NCI-H226 (cell line): ENCODE measurements around the gene CPA3.

ENCODE experiments used
- DNase-seq: peaks from one replicate; pipeline ENCODE4 v3.0.0-alpha.2; 2015

Gene CPA3, protein sequence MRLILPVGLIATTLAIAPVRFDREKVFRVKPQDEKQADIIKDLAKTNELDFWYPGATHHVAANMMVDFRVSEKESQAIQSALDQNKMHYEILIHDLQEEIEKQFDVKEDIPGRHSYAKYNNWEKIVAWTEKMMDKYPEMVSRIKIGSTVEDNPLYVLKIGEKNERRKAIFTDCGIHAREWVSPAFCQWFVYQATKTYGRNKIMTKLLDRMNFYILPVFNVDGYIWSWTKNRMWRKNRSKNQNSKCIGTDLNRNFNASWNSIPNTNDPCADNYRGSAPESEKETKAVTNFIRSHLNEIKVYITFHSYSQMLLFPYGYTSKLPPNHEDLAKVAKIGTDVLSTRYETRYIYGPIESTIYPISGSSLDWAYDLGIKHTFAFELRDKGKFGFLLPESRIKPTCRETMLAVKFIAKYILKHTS

DNA sequence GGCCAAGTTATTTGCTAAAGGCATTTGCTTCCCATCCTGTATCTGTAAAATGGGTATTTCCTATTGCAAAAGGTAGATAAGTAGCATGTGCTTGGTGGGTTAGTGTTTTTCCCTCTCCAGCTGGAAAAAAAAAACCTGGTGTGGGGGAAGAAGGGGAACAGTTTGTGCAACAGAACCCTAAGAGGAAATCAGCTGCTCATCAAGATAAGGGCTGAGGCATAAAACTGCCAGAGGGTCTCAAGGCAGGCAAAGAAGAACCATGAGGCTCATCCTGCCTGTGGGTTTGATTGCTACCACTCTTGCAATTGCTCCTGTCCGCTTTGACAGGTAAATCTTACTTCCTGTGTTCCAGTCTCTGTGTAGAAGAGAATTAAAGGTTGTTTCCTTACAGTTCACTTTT lies at the start of gene CPA3:
CPA3 (plus strand) TSS at position 248 of the 400 bp plus-strand sequence; CDS start at position 260, 12 bp downstream.
- no peak for DNase-seq

DNA sequence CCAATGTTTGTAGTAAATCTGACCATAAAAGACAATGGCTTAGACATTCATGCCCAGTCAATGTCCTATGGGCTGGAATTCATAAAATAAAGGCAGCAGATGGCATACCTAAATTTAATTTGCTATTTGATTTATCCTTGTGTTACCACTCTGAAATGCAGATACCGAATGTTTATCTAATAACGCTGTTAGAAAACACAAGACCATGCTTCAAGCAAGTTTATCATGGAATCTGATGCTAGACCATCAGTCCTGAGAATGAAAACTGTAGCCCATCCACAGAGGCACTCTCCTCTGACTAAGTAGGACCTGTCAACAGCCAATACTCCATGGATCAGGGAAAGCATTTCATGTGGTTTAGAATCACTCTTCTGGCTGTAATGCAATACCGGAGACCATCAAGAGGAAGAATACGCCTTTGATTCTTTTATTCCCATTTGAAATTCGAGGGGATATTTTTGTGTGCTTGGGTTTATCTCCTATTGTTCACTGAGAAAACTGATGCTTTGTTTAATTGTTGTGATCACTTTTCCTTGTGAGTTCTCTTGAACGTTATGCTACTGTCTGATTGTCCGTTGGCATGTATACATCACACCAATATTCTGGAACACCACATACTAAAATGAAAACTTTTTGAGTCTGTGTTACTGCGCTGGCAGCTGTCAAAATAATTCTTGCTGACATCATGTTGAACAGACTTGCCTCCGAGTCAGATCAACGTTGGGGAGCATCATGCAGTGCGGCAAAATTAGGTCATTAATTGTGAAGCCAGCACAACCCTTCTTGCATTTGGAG lies 49.6 kb upstream of the CPA3 start:
- DNase-seq = no peak

DNA sequence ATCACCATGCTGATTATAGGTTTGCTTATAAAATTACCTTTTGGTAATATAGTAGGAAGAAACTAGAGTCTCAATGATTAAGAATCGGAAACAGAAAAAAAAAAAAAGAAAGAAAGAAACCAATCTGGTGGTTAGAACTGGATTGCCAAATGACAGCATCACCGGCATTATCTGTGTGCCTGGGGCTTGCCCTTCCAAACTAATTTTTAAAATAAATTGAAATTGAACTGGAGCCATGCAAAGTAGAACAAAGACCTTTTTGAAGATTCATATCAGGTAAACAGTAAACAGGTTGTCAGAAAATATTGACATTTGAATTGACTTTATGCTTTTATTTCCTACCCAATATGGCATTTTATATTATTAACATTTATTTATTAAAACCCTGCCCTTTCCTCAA lies 48.7 kb upstream of the CPA3 start:
- no peak for DNase-seq

DNA sequence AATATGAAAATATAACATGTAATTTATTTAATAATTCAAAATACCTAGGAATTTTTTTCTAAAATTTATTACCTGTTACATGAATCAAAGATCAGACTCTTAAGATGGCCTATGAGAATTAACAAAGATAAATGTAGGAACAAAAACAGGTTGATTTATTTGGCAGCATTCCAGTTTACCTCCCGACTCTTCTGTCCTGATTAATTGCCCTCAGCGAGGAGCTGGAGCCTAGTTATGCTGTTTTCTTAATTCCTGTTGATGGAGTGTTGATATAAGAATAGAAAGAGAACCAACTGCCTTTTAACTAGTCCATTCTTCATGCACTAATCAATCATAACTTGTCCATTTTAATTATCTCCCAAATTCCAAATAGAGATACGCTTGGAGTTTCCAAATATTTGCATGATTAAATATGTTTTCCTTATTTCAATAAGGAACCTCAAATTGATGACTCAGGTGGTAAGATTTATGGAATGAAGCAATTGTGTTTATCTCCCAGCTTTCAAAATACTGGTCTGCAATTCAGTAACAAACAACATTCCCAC lies 48.0 kb upstream of the CPA3 start:
- no peak for DNase-seq

DNA sequence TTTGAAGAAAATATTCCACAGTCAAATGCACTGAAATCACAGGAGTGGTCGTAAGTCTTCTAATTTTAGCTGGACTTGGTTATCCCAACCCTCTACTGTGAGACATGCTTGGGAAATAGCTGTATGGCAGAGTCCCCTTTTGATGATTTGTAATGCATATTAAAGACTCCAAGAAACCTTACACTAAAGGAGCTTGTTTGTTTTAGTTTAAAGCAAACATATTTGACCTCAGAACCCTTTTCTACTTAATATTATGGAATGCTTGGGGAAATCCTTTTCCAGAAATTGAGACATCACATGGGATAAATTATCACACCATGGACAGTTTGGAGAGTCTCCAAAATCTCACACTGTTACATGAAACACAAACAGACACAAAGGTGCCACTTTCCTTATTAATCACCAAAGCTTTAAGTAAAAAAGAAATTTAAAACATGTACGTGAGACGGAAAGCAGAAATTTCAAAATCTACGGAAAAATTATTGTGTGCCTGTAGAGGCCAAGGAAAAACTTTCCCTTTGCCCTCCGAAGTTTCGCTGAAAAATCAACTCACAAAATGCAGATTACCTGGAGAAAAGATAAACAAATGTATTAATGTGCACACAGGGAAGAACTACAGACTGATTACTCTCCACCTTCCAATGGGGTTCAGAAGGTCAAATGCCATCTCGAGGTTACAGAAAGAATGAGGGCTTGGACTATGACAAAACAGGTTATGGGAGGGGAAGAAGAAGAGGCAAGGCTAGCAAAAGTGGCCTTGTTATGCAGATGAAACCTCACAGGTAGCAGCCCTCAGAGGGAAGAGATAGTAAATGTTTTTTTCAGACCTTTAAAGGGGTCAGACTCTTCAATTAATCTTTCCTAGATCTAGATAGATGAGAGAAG lies 44.5 kb upstream of the CPA3 start:
- no peak for DNase-seq

DNA sequence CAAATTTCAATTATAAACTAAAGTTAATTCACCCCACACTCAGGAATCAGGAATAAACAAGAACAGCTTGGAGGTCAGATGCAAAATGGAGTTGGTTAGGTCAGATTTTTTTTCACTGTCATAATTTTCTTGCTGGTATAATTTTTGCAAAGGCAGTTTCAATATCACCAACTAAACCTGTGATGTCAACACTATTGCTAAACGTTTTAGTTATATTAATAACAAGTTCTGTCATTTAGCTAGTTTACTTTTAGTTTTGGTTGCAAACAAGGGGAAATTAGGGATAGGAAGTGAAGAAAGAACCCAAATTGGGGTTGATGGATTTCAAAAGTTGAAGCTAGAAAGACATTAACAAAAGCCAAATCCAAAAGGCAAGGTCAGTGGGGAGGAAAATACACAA lies 42.1 kb upstream of the CPA3 start:
- no peak for DNase-seq

DNA sequence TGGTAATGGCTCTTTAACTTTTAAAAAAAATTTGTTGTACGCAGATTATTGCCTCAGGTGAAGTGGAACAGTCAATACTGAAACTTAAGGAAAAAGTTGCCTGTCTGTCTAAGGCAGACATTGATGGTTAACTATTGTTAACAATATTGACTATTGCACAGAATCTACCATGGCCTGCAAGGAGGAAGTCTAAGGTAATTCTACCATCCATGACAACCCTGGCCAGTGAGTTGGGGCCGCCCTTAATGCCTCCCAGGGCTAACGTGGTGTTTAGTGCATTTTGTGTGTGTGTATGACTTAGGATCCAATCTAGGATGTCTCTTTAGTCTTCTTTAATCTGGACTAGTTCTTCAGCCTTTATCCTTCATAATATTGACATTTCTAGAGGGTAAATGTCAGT lies 39.6 kb upstream of the CPA3 start:
- DNase-seq = no peak

DNA sequence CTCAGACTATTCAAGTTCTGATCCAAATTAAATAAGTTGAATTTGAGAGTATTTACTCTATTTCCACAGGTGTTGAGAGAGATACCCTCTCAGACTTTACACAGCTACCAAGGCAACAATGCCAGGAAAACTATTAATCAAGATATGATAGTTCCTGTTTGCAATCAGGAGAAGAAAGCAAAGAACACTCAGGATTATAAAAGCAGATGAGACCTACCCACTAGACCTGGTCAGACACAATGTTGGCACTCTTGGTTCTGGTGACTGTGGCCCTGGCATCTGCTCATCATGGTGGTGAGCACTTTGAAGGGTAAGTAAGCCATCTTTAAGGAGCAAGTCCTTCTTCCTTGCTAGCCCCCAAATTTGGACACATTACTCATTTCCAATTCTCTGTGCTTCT lies 37.5 kb upstream of the CPA3 start, which contains the start of gene CPB1:
CPB1 (plus strand) TSS at position 227 of the 400 bp plus-strand sequence; CDS start at position 240, 13 bp downstream.
- DNase-seq = no peak

DNA sequence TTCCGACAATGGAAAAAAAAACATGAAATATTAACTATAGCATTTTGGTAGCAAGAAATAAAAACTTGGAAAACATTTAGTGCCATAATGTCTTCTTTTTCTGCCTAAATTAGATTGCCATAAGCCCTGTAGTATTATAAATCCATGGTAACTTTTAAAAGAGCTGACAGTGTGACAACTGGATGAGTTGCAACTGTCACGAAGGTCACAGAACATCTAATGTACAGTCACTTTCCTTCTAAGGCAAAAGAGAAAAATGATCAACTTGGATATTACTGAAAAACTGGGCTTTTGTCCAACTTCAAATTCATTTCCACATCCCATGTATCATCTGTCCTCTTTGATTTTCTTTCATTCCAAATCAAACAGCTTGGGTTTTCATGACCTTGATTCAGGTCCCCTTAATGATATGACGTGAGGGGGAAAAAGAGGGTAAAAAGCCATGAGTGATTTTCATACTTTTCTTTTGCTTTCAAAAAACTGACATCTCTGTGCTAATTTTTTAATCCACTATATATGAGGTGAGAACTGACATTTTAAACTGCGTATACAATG lies 36.9 kb upstream of the CPA3 start:
- no peak for DNase-seq

DNA sequence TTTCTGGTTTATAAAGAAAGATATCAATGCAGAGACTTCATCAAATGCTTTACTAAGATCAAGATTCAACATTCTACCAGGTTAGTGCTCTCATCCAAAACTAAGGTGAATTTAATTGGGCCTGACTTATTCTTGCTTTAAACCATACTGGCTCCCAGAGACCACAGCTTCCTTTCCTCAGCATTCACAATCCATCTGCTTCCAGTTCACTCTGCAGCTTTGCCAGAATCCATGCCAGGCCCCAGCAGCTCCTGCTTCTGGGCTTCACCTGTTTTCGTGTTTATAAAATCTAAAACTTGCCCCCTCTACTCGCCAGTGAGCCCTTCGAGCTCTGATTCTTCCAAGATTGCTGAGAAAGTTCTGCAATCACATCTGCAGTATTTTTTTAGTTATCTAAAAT lies 35.2 kb upstream of the CPA3 start:
- DNase-seq = no peak

DNA sequence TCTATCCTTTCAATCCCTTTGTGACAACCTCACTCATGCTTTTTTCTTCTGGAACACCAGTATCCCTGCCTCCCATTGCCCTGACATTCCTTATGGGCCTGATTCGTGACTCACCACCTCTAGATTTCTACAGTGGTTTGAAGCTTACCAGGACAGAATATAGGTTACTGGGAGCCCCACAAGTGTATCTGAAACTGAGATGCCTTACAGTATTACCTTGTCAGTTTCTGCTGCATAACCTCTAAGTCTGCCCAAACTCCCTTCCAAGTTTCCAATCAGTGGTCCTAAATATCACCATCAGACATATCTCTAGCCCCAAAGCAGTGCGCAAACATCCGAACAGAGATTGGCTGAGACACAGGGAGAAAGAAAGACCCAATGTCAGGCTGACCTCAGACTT lies 31.9 kb upstream of the CPA3 start:
- no peak for DNase-seq

DNA sequence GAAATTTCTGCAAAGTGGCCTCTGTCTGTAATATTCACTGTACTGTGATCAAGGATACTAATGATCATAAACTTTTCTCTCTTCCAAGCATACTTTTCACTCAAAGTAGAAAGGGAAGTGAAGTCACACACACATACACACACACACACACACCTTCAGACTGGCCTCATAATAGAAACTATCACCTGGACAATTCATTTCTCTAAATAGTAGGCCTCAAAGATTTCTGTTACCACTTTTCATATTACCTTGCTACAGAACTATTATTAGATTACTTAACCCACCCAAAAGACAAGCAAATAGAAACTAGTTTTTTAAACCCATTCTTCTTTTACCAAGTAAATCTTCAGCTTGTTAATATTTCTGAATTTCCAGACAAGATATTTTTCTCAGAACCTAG lies 25.3 kb upstream of the CPA3 start:
- DNase-seq = no peak

DNA sequence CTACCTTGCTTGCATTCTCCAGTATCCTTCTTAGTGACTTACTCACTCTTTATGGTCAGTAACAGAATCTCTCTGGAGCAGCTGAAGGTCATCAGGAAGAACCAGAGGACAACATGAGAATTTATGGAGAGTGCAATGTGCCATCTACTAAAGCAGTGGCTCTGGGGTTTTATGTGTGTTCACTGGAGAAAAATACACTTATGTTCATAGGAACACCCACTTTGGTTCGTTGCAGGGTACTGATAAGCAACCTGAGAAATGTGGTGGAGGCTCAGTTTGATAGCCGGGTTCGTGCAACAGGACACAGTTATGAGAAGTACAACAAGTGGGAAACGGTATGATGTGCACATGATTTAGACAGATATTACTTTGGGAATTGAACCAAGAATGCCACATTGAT lies 24.6 kb upstream of the CPA3 start:
- DNase-seq = no peak

DNA sequence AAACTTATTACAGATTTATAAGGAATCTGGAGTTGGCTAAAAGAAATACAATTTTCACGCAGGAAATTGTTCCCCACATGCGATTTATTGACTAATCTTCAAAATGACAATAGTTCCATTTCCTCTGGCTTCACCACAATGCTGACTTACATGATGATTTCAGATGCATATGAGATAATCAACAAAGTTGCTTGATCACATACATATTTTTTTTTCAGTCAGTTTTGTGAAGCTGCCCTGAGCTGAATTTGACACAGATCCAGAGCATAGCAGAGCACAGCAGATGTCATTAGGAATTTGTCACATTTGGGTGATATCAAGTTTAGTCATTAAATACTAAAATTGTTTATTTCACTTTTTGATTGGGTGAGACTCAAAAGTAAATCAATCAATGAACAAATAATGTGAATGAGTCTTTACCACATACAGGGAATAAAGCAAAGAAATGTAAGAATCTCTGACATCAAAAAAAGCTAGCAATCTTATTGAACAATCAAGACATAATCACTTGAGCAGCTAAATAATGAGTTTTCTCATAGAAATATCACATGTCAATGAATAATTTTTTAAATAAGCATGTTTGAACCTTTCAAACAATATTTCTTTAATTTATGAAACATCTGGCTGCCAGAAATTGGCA lies 19.2 kb upstream of the CPA3 start:
- DNase-seq = no peak

DNA sequence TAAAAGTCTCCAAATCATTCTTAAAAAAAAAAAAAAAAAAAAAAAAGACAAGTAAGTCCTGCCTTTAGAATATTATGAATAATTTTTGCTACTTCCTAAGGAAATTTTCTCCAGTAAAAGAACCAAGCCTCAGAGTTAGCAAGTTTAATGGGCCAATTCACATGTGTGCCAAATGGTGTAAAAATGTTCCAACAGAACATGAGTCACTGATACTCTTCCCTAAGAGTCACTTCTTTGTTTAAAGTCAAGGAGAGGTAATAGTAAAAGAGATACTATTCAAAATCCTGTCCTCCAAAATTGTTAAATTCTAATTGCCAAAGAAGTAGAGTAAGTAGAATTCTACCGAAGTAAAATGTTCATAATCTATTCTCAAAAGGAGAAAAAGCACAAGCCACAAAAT lies 17.7 kb upstream of the CPA3 start:
- DNase-seq = no peak

DNA sequence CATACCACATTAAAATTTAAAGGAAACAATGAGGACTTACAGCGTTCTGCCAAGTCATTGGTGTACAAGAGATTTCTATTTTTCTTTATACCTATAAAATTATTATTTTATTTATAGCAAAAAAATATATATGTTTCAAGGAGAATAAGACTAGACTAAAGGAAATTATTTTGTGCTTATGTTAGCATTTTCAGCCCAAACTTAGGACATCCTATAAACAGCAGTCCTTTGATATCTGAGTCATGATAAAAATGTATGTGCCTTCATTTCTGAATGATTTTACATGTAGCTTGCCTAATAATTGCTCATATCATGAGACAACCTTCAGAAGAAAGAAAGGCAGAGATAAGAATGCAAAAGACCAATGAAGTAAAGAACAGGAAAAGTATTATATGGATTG lies 16.7 kb upstream of the CPA3 start:
- DNase-seq = peak; percentile 16

DNA sequence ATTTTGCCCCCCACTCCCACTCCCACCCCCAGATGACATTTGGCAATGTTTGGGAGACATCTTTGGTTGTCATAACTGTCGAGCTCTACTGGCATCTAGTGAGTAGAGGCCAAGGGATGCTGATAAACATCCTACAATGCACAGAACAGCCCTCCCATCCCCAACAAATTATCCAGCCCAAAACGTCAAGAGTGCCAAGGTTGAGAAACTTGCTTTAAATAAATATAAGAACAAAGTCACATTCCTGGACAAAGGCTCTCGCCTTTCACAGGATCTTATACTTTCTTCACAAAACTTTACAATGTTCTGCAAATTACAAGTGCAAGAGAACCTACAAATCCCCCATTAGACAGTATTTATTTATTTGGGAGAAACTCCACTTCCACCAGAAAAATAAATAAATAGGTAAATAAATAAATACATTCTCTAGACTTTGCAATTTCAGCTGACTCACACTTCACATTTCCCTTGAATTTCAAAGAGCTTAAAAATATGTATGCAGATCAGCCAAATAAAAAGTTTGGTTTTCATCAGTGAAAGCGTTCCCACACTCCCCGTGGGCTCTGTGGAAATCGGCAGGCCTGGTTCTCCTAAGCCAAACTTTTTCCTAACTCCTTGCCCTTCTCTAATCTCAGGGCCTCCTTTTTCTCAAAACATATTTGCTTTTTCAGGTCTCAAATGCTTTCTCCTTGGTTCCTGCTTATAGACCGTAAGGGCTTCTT lies 12.7 kb upstream of the CPA3 start:
- no peak for DNase-seq

DNA sequence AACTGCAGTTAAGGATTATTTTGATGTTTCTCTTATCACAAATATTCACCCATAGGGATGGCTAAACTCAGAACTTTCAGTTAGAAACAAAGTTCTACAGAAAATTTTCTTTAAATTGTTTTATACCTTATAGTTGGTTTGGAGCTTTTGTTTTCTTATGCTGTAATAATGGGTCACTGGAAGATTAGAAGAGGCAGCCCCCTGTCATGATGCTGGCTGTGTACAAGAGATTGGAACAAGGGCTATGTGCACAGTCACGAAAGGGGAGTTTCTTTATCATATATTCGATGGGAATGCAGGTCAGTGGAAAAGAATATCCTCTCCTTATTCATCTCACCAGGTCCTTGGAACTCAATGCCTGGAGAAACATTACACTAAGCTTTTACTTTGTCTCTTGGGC lies 12.0 kb upstream of the CPA3 start:
- no peak for DNase-seq

DNA sequence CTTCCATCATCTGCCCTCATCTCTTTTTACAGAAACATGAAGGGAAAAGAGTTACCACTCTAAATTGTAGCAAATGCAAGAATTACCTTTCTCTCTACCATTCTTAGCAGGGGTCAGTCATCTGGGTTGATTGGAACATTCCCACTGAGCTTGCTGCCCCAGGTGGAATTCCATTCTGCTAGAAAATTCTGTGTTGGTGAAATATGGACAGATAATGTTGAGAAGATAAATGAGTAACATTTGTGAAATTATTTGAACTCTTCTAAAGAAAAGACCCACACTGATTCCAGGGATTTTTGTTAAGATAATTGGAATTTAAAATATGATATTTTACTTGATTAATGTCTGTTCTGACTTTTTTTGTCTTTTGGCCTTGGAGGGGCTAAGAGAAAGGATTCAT lies 11.0 kb upstream of the CPA3 start:
- no peak for DNase-seq

DNA sequence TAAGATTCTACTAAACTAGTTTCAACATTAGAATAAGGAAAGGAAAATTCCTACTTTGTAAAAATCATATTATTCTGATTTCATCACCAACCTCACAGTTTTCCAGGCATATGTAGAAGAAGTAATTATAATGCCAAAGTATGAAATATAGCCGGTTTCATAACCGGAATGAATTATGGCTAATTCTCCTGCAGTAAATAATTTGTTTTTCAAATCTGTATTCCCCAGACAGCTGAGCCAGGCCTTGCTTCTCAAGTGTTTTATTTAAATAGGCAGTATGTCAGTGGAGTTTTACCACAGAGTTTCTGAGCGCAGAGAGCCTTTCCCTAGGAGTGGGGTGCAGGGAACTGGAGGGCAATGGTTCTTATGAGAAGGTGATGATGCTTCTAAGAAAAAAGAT lies 8.7 kb upstream of the CPA3 start:
- no peak for DNase-seq

DNA sequence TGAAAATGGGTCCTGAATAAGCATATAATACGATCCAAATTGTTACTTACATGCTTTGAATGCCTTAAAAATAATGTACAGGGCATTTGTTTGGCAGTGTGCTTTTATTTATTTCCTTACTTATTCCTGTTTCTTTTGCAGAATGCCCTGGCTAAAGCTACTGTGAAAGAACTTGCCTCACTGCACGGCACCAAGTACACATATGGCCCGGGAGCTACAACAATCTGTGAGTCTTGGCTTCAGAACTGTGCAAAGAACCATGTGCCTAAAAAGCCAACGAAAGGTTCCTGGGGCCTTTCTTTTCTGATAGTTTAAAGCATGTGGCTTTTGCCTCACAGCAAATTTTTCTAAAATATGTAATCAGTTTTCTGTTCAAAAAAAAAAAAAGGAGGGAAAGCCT lies 7.8 kb upstream of the CPA3 start:
- DNase-seq = no peak
